Peyer's patch (tissue), 4 donors: ENCODE results near the gene SIL1.

ENCODE experiments used
- POLR2A ChIP-seq, 2 donors: fragments of 450-650 bp; IDR thresholded peaks; one replicate each; pipeline ENCODE4 v1.5.1; 2017; ENCODE audit warnings: antibody characterized with exemption in 2 of 2, mild to moderate bottlenecking in 2 of 2, moderate library complexity in 2 of 2
- TF ChIP-seq, protein P1 (sequence below), 6 experiments: fragments of 450-650 bp in 4 of 6; fragments of 200-600 bp in 2 of 6; sonication (generic) in 1 of 6; IDR thresholded peaks; one replicate each; pipeline ENCODE4 v1.5.1; 2017 to 2019; ENCODE audit warnings: antibody characterized with exemption in 6 of 6, mild to moderate bottlenecking in 3 of 6, moderate library complexity in 1 of 6

- TF ChIP-seq, protein P1, sequence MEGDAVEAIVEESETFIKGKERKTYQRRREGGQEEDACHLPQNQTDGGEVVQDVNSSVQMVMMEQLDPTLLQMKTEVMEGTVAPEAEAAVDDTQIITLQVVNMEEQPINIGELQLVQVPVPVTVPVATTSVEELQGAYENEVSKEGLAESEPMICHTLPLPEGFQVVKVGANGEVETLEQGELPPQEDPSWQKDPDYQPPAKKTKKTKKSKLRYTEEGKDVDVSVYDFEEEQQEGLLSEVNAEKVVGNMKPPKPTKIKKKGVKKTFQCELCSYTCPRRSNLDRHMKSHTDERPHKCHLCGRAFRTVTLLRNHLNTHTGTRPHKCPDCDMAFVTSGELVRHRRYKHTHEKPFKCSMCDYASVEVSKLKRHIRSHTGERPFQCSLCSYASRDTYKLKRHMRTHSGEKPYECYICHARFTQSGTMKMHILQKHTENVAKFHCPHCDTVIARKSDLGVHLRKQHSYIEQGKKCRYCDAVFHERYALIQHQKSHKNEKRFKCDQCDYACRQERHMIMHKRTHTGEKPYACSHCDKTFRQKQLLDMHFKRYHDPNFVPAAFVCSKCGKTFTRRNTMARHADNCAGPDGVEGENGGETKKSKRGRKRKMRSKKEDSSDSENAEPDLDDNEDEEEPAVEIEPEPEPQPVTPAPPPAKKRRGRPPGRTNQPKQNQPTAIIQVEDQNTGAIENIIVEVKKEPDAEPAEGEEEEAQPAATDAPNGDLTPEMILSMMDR (IDR thresholded peaks at IDR 0.05): no peak
- TF ChIP-seq POLR2A (IDR thresholded peaks at IDR 0.05): no peak
Observed at GRCh38 chr5:139113892-139114291, 84.3 kb downstream of the SIL1 start.
